Activated naive CD4-positive, alpha-beta T cell treated with anti-CD3 and anti-CD28 coated beads, Interleukin-2, amount 50 U/mL, for 72 hours (primary cell): ENCODE results near the gene MYOT. TPM values are rescaled to one million over a fixed set of nuclear protein-coding genes. Genes with fewer than 3 reads are reported as not detected.

ENCODE experiments used
- ATAC-seq, 2 donors: fragments of 150-1000 bp; cut with Tn5 transposase; 2 replicates each; pipeline ENCODE4 v1.10.0; 2021; ENCODE audit warnings: mild to moderate bottlenecking in 2 of 2, moderate library complexity in 2 of 2
- DNase-seq, 2 donors: peaks; one replicate each; pipeline ENCODE4 v3.0.0; 2021 to 2022; ENCODE audit warnings: low spot score in 2 of 2
- H3K27ac Mint-ChIP-seq, 2 donors: one replicate each; pipeline ENCODE4 v1.8.0; 2022; ENCODE audit warnings: mild to moderate bottlenecking in 2 of 2, mixed read lengths in 2 of 2
- H3K36me3 Mint-ChIP-seq, 2 donors: one replicate each; pipeline ENCODE4 v1.8.0; 2022; ENCODE audit warnings: mixed read lengths in 2 of 2
- H3K9me3 Mint-ChIP-seq, 2 donors: one replicate each; pipeline ENCODE4 v1.8.0; 2022; ENCODE audit warnings: mixed read lengths in 2 of 2
- total RNA-seq, 2 donors: library from RNA; stranded (reverse); gene quantifications; one replicate each; pipeline ENCODE4 v1.2.3, GENCODE V29; 2022

Gene MYOT
- total RNA-seq, 2 donors from 2014 or later: not detected

DNA sequence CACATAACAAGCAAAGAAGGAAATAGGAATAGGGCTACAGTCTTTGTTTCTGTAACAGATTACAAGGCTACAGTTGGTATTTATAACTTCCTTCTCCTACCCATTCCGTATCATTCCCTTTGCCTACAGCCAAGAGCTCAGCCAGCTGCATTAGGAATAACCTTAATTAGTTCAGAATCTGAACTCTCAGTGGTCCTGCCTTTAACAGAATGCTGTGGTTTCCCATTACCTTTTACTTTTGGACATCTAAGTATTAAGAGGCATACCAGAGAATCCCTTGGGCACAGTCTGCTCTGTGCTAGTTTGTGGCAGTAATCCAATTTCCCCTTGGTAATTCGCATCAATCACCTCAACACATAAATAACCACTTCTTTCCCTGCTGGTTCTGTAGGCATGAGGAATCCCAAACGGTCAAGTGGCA, 65.8 kb downstream of the MYOT start:
- DNase-seq (no peak), ATAC-seq (no peak)
- no peak overlapping the region for H3K27ac Mint-ChIP-seq
- no peaks in the 10 kb centered on the region for H3K9me3 Mint-ChIP-seq
- peaks cover 0 to 7% of the 10 kb centered on the region in 2 donors for H3K36me3 Mint-ChIP-seq

DNA sequence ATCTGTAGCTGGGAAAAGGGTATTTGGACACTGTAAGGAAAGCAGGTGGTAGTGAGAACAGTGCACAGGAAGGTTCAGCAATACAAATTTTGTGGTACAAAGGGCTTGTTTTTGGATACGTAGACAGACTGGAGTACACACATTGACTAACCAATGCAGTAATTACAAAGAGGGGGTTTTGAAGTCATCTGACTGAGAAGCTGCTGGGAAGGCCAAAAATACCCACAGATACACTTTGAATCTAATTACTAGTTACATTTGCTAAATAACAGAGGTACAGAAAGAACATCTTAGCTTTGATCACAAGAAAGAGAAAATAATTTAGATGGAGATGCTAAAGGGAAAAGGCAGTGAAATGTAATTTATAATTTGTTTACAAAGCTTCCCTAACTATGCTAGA, 67.5 kb downstream of the MYOT start:
- Mint-ChIP-seq H3K27ac (peak overlapping the region in 1 of 2 donors; percentile 35), H3K36me3 (peaks cover 11 to 20% of the 10 kb centered on the region in 2 donors), H3K9me3 (no peaks in the 10 kb centered on the region)
- no peak for DNase-seq
- ATAC-seq: no peak

DNA sequence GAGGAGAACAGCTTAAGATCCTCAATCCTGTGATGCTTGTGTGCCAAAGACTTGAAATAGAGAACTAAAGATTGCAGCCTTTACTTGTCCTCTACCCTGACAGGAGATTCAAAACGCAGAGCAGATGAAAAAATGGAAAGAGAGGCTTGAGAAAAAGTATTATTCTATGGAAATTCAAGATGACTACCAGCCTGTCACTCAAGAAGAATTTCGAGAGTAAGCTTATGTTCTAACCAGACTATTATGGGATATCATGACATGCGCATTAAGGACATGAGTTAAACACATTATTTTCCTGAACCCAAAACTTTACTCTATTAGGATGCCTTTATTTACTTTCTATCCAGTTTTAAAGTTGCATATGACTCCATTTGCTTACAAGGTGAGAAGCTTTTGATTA, 68.0 kb downstream of the MYOT start:
- peaks cover 11 to 24% of the 10 kb centered on the region in 2 donors for H3K36me3 Mint-ChIP-seq
- ATAC-seq (no peak), DNase-seq (no peak)
- no peaks in the 10 kb centered on the region for H3K9me3 Mint-ChIP-seq
- H3K27ac Mint-ChIP-seq: peak overlapping the region in 1 of 2 donors; percentile 35

Other genes starting within 250 kb of the MYOT start
- 10 to 100 TPM in 1 of 2 donors, 1 to 10 TPM in 1; 3.1 to 17.2 TPM for gene KLHL3, start 131.8 kb upstream of the MYOT start, total RNA-seq
- gene HNRNPA0, start 113.5 kb upstream of the MYOT start, total RNA-seq: 10 to 100 TPM; 29.0 to 53.9 TPM
- under 1 TPM in 1 of 2 donors, not detected in 1; 0.48 TPM for gene PKD2L2, start 21.6 kb downstream of the MYOT start, total RNA-seq
- 10 to 100 TPM; 24.0 to 38.0 TPM for gene FAM13B, start 165.2 kb downstream of the MYOT start, total RNA-seq
- gene WNT8A, start 216.2 kb downstream of the MYOT start, total RNA-seq: not detected